Putamen (tissue), 1 donor: ENCODE measurements around the gene CEP63.
"Not testable (repeated sequence)": the region's sequence is repeated elsewhere in the genome, so short reads cannot be mapped to it uniquely, and the experiment has no call there.

ENCODE experiments used
- DNase-seq: peaks from one replicate; pipeline ENCODE4 v3.0.0-alpha.2; 2016; ENCODE audit warnings: low spot score

The CEP63 gene

GRCh38 chr3:134516905-134517304, 31.0 kb downstream of the CEP63 start:
- no peak for DNase-seq

- no peak for DNase-seq
These were observed 31.9 kb downstream of the CEP63 start for GRCh38 chr3:134517791-134518190.

- no peak for DNase-seq
These were observed 36.7 kb downstream of the CEP63 start for GRCh38 chr3:134522541-134522940.

GRCh38 chr3:134525293-134525692, 39.4 kb downstream of the CEP63 start:
- DNase-seq, result no peak

GRCh38 chr3:134526319-134526718, 40.5 kb downstream of the CEP63 start:
- DNase-seq, result no peak

GRCh38 chr3:134527037-134527436, 41.2 kb downstream of the CEP63 start:
- DNase-seq, result no peak

- DNase-seq, result no peak
These were observed 41.8 kb downstream of the CEP63 start for GRCh38 chr3:134527538-134528186.

GRCh38 chr3:134533493-134533892, 47.6 kb downstream of the CEP63 start:
- DNase-seq, result no peak

- no peak for DNase-seq
These were observed 49.5 kb downstream of the CEP63 start for GRCh38 chr3:134535186-134535970.

- no peak for DNase-seq
These were observed 50.9 kb downstream of the CEP63 start for GRCh38 chr3:134536781-134537180.

- no peak for DNase-seq
These were observed 56.6 kb downstream of the CEP63 start for GRCh38 chr3:134542287-134542958.

- no peak for DNase-seq
These were observed 57.3 kb downstream of the CEP63 start for GRCh38 chr3:134543113-134543512.

- no peak for DNase-seq
These were observed 58.5 kb downstream of the CEP63 start for GRCh38 chr3:134544316-134544715.

- DNase-seq, result not testable (repeated sequence)
These were observed 58.9 kb downstream of the CEP63 start for GRCh38 chr3:134544783-134545182.

GRCh38 chr3:134545818-134546217, 60.0 kb downstream of the CEP63 start:
- no peak for DNase-seq

GRCh38 chr3:134552784-134553183, 66.9 kb downstream of the CEP63 start:
- DNase-seq, result no peak

GRCh38 chr3:134559591-134559990, 73.7 kb downstream of the CEP63 start:
- no peak for DNase-seq

GRCh38 chr3:134562055-134562454, 76.2 kb downstream of the CEP63 start:
- no peak for DNase-seq

- DNase-seq, result no peak
These were observed 77.7 kb downstream of the CEP63 start for GRCh38 chr3:134563601-134564000.

GRCh38 chr3:134564991-134565390, 79.1 kb downstream of the CEP63 start:
- DNase-seq, result no peak

- no peak for DNase-seq
These were observed 81.7 kb downstream of the CEP63 start for GRCh38 chr3:134567605-134568004.

- no peak for DNase-seq
These were observed 82.9 kb downstream of the CEP63 start for GRCh38 chr3:134568790-134569189.

- DNase-seq, result not testable (repeated sequence)
These were observed 84.0 kb downstream of the CEP63 start for GRCh38 chr3:134569899-134570298.
